Osteocyte (in vitro differentiated cells): Measurements from ENCODE around the gene RNGTT. TPM values are rescaled to one million over a fixed set of nuclear protein-coding genes. Genes with fewer than 3 reads are reported as not detected.
"Not testable (repeated sequence)": the region's sequence is repeated elsewhere in the genome, so short reads cannot be mapped to it uniquely, and the experiment has no call there.

ENCODE experiments used
- DNase-seq: peaks from one replicate; pipeline ENCODE4 v3.0.0; 2021; ENCODE audit warnings: mixed read lengths; ENCODE audit not compliant: unreplicated experiment; ENCODE audit errors: extremely low spot score
- H3K27ac Mint-ChIP-seq: one replicate; pipeline ENCODE4 v1.8.0; 2021; ENCODE audit warnings: mild to moderate bottlenecking, mixed read lengths; ENCODE audit not compliant: unreplicated experiment
- H3K27me3 Mint-ChIP-seq: one replicate; pipeline ENCODE4 v1.8.0; 2021; ENCODE audit warnings: mixed read lengths; ENCODE audit not compliant: unreplicated experiment
- H3K36me3 Mint-ChIP-seq: one replicate; pipeline ENCODE4 v1.8.0; 2021; ENCODE audit warnings: mixed read lengths; ENCODE audit not compliant: unreplicated experiment
- H3K4me1 Mint-ChIP-seq: one replicate; pipeline ENCODE4 v1.8.0; 2021; ENCODE audit warnings: mixed read lengths; ENCODE audit not compliant: unreplicated experiment
- H3K4me3 Mint-ChIP-seq: one replicate; pipeline ENCODE4 v1.8.0; 2021; ENCODE audit warnings: mild to moderate bottlenecking, moderate library complexity, mixed read lengths; ENCODE audit not compliant: unreplicated experiment
- H3K9me3 Mint-ChIP-seq: one replicate; pipeline ENCODE4 v1.8.0; 2021; ENCODE audit warnings: mixed read lengths; ENCODE audit not compliant: unreplicated experiment
- CTCF ChIP-seq: fragments of 200-600 bp; sonication (generic); IDR thresholded peaks from 2 replicates; pipeline ENCODE4 v1.5.0; 2021; ENCODE audit warnings: antibody characterized with exemption, mild to moderate bottlenecking, moderate library complexity
- total RNA-seq: library from RNA; stranded (reverse); gene quantifications from 2 replicates; pipeline ENCODE4 v1.2.1, GENCODE V29; 2021

Gene RNGTT
- total RNA-seq, 1 donor from 2014 or later = 12.7 TPM

- Mint-ChIP-seq H3K27me3 (peaks cover 26% of the 10 kb centered on the region), H3K9me3 (no peaks in the 10 kb centered on the region), H3K4me3 (no peak overlapping the region), H3K36me3 (no peaks in the 10 kb centered on the region), H3K4me1 (no peaks in the 10 kb centered on the region), H3K27ac (no peak overlapping the region)
- no peak for DNase-seq
- TF ChIP-seq CTCF = no peak
Measured at GRCh38 chr6:88984152-88984551, 20.7 kb upstream of the RNGTT start.

GRCh38 chr6:88983532-88983931 is 20.1 kb upstream of the RNGTT start:
- Mint-ChIP-seq H3K4me1 (no peaks in the 10 kb centered on the region), H3K36me3 (no peaks in the 10 kb centered on the region), H3K27ac (no peak overlapping the region), H3K4me3 (no peak overlapping the region), H3K27me3 (peaks cover 26% of the 10 kb centered on the region), H3K9me3 (no peaks in the 10 kb centered on the region)
- no peak for DNase-seq
- peak; percentile 44 for TF ChIP-seq CTCF

GRCh38 chr6:88983129-88983528 is 19.7 kb upstream of the RNGTT start:
- not testable (repeated sequence) for H3K36me3 Mint-ChIP-seq

GRCh38 chr6:88982720-88983119 is 19.3 kb upstream of the RNGTT start:
- peak; percentile 78 for TF ChIP-seq CTCF
- Mint-ChIP-seq H3K9me3 (no peaks in the 10 kb centered on the region), H3K4me3 (no peak overlapping the region), H3K27ac (no peak overlapping the region), H3K36me3 (no peaks in the 10 kb centered on the region), H3K27me3 (peaks cover 26% of the 10 kb centered on the region), H3K4me1 (no peaks in the 10 kb centered on the region)
- no peak for DNase-seq

More at GRCh38 chr6:88983129-88983528, 19.7 kb upstream of the RNGTT start:
- not testable (repeated sequence) for H3K4me3 Mint-ChIP-seq, DNase-seq, H3K27ac Mint-ChIP-seq, H3K9me3 Mint-ChIP-seq, H3K4me1 Mint-ChIP-seq
- peaks cover 26% of the 10 kb centered on the region for H3K27me3 Mint-ChIP-seq

- H3K9me3 Mint-ChIP-seq = no peaks in the 10 kb centered on the region
- TF ChIP-seq CTCF = no peak
- H3K4me1 Mint-ChIP-seq = no peaks in the 10 kb centered on the region
- no peak overlapping the region for H3K27ac Mint-ChIP-seq
- no peak for DNase-seq
- no peak overlapping the region for H3K4me3 Mint-ChIP-seq
- no peaks in the 10 kb centered on the region for H3K36me3 Mint-ChIP-seq
- H3K27me3 Mint-ChIP-seq = peaks cover 10% of the 10 kb centered on the region
Measured at GRCh38 chr6:88975369-88975768, 12.0 kb upstream of the RNGTT start.
